AG09319 (cell line): Measurements from ENCODE around the gene MAPK7.
A peak's percentile ranks its signal among the peaks of the same experiment; 100 is the strongest.

Source experiments
- DNase-seq: peaks from one replicate; pipeline ENCODE4 v3.0.0-alpha.2; 2010; ENCODE audit warnings: low read depth; ENCODE audit errors: extremely low read depth
- TF ChIP-seq, protein P1 (sequence below): IDR thresholded peaks from 2 replicates; pipeline ENCODE4 v1.5.1; 2011; ENCODE audit warnings: low read depth, mild to moderate bottlenecking, inconsistent platforms, low read length, moderate library complexity

The MAPK7 gene

DNA sequence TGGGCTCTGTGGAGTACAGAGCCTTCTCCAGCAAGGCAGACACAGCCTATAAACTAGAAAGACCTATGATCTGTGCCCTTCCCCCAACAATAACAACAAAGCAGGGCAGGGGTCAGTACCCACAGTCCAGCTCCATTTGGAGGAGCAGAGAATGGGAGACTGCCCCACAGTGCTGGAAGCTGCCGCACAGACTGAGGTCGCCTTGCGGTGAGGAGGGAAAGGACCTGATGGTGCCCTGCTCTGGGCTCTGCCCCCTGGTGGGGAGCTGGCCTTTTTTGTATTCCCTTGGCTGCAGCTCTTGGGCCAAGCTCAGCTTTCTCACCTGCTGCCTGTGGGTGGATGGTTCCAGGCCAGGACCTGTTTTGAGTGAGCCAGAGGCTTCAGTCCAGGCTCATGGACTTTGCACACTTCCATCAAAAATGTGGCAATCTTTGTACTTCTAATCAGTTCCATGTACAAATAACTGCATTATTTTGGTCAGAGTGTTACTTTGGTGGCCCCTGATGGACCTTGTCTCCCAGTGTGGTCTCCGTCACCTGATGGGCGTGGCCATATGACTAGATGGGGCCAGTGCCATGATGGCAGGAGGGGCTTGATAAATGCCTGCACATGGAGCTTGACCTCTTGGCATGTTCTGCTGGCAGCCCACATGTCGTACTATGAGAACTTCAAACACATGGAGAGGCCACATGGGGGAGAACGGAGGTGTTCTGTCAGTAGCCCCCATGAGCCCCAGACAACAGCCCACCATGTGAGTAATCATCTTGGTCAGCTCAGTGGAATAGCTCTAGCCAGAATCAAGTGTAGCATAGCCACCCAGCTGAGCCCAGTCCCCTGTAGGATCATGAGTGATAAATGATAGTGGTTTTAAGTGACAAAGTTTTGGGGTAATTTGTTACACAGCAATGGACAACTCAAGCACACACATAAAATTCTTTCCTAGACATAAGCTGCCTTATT lies 40.0 kb upstream of the MAPK7 start:
- TF ChIP-seq, protein P1, sequence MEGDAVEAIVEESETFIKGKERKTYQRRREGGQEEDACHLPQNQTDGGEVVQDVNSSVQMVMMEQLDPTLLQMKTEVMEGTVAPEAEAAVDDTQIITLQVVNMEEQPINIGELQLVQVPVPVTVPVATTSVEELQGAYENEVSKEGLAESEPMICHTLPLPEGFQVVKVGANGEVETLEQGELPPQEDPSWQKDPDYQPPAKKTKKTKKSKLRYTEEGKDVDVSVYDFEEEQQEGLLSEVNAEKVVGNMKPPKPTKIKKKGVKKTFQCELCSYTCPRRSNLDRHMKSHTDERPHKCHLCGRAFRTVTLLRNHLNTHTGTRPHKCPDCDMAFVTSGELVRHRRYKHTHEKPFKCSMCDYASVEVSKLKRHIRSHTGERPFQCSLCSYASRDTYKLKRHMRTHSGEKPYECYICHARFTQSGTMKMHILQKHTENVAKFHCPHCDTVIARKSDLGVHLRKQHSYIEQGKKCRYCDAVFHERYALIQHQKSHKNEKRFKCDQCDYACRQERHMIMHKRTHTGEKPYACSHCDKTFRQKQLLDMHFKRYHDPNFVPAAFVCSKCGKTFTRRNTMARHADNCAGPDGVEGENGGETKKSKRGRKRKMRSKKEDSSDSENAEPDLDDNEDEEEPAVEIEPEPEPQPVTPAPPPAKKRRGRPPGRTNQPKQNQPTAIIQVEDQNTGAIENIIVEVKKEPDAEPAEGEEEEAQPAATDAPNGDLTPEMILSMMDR, result peak; percentile 34
- DNase-seq, result no peak

DNA sequence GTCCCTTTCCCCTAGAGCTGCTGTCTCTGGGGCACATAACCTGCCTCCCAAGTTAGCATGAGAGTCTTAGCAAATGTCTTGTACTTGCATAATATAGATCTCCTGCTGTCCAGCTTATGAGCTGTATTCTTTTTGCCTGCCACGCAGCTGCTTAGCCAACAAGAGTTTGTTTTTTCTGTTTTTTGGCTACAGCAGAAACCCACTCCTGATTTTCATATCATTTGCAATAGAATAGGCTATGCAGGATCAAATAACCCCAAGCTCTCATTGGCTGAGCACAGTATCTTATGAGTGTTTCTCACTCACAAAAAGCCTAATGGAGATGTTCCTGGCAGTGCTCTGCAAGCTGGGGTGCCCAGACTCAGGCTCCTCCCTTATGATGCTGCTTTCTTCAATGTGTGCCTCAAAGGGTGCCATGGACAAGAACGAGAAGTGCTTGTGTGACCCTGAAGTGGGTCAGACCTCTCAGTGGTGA lies 38.9 kb upstream of the MAPK7 start:
- TF ChIP-seq, protein P1, result no peak
- DNase-seq, result no peak

DNA sequence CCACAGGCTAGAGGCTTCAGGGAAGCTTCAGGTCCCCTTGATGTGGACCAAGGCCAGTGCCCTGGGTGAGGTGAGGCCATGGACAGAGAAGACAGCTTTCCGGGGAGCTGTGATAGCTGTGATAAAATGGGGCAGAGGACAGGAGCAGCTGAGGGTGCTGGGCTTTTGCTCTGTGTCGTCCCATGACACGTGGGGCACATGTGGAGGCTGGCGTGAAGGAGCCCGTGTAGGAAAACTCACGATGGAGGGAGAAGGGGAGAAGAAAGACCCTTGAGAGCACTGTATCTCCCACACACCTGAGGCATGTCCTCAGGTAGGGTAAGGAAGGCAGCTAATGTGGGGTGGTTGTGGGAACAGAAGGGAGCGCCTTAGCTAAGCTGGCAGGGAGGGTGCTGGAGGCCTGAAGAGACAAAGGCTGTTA lies 37.1 kb upstream of the MAPK7 start:
- DNase-seq, result no peak
- TF ChIP-seq, protein P1, result no peak

DNA sequence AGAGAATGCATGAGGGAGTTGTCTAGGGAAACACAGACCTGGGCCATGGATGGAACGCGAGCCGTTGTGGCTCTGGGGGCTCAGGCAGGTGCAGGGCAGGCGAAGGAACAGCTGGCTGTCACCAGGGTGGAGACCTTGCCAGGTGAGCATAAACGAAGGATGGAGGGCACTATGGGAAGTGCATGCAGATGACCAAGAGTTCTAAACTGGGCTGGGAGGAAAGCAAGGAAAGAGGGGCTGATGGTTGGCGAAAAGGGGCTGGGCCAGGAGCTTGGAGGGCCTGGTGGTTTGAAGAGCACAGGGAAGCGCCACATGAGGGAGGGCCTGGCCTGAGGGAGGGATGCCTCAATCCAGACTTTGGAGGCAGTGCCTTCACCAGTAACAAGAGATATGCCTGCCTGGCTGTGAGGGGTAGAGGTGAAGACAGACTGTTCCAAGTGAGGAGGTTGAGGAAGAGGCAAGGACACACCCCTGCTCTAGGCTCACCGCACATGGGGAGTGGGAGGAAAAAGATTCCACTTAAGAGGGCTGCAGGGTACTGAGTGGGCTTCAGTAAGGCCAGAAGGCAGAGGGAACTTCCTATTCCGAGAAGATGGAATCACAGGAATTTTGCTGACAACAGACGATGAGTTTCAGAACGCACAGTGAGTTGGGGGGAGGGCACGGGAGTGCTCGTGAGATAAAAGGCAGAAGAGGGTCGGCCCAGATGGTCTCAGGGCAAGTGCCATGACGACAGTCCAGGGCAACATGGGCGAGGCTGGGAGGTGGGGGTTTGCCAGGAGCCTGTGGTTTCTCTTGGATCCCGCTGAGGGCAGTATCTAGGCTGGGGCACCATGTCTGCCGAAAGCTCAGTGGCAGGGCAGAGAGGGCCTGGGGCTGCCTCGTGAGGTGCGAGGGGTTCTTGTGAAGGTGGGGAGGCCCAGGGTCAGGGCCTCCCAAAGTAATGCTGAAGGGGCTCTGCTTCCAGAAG lies 36.4 kb upstream of the MAPK7 start:
- no peak for DNase-seq
- TF ChIP-seq, protein P1, result no peak

DNA sequence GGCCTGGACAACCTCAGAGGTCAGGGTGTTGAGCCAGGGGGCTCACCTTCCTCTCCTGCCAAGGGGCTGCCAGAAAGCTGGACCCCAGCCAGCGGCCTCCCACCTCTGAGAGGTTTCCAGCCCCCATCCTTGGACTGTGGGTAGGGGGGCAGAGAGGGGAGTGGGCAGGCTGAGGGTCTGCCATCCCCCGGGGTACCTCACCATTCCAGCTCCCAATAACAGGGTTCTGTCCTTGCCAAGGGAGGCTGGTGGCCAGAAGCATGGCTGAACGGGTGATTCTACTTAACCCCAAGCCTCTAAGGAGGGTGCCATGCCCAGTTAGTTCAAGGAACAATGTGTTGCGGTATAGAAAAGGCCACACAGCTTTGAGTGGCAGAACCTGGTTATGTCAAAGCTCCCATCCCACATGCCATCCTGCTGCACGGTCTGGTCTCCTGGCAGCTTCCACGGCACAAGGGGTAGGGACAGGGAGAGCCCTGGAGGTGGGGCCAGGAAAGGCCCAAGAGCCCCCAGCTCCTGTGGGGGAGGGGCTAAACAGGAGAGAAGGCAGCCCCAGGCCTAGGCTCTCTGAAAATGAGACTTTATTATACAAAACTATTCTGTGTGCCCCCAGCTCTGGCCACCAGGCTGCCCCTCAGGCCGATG lies 35.6 kb upstream of the MAPK7 start:
- TF ChIP-seq, protein P1, result no peak
- no peak for DNase-seq

DNA sequence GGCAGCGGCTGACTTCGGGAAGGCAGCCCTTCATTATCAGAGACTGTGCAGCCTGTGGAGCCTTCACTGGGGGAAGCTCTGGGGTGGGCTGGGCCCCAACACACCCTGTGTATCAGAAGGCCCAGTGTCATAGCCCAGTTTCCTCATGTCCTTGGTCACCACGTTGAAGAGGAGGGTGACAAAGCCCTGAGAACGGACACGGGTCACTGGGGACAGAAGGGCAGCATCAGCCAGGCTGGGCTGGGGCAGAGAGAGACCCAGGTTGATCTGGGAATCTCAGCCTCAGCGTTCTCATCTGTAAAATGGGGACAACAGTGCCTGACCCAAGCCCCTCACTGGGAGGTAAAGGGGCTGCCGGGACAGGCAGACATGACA lies 35.1 kb upstream of the MAPK7 start:
- TF ChIP-seq, protein P1, result no peak
- DNase-seq, result no peak
